HG02678 (cell line): ENCODE measurements around the gene ZNF862.
"Not testable (repeated sequence)": the region's sequence is repeated elsewhere in the genome, so short reads cannot be mapped to it uniquely, and the experiment has no call there.

Experiments used
- ATAC-seq: cut with Tn5 transposase; IDR thresholded peaks from one replicate; pipeline ENCODE4 v1.9.1; 2021; ENCODE audit warnings: mild to moderate bottlenecking, moderate library complexity; ENCODE audit not compliant: unreplicated experiment

The ZNF862 gene

DNA sequence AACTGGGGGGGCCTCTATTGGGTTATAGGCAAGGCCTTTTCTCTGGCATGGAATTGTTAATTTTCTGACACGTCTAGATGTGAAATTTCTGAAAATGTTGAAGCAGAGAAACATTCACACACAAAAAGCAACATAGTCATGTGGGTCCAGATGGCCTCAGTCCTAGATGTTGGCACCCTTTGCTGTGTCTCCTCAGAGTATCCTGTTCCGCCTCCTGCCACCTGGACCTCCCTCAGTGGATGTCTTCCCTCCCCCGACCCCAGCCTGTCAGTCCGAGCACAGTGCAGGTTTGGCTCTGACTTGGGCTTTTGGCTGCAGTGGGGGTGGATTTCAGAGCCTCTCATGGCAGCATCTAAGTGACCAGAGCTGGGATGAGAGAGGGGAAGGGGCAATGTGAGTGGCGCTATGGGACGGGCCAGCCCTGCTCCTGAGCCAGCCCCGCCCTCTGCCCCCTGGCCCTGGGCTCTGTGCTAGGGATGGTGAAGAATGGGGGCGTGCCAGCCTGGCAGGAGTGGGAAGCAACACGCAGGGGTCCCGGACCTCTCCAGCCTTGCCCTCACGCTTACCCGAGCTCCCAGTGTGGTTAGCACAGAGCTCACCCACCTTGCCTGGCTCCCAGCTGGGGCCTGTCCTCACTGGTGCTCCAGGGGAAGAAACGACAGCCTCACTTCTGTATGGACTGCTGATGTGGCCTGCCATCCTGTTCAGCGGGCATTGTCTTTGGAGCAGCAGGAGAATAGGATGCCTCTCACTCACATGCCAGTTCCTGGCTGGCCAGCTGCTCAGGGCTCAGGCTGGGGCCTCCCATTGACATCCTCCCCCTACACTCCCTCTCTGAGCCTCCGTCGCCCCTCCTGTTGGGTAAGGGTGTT is 41.8 kb downstream of the ZNF862 start:
- no peak for ATAC-seq

GRCh38 chr7:149880638-149881311 is 42.6 kb downstream of the ZNF862 start:
- ATAC-seq: no peak

DNA sequence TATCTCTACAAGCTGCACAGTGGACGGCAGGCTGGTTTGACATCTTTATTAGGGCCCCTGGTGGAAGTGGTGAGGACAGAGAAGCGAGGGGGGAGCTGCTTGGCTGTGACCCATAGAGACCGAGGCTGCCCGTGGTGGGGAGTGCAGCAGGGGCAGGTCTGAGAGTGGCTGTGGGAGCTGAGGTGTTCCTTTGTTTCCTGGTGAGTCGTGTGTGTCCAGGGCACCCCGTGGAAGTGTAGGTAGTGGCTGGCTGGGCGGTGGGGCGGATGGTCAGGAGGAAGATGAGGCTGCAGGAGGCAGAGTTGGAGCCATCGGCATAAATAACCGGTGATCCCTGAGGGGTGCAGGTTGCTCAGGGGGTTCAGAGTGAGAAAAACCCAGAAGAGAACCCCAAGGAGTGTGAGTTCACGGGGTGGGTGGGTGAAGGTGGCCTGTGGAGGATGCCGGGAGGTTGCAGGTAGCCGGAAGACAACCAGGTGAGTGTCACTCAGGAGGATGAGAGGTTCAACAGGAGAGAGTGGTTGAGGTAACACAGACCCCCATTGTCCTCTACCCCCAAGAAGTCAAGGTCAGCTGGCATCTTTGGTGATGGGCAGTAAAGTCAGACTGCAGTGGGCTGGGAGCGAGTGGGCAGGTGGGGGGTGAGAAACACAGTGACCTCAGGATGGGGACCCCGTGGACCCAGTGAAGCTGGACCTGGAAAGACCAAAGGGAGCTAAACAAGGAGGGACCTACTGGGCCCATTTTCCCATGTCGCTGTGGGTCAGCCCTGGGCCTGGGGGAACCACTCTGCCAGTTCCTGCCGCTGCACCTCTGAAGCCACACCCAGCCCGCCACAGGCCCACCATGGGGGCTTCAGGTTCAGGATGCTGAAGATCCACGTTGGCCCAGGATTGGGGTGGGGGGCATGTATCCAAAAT is 43.4 kb downstream of the ZNF862 start:
- no peak for ATAC-seq

GRCh38 chr7:149882248-149883047 is 44.3 kb downstream of the ZNF862 start:
- no peak for ATAC-seq

- no peak for ATAC-seq
Measured at GRCh38 chr7:149883048-149883438, 44.9 kb downstream of the ZNF862 start.

- peak; percentile 60 for ATAC-seq
Measured at GRCh38 chr7:149883452-149883861, 45.3 kb downstream of the ZNF862 start.

DNA sequence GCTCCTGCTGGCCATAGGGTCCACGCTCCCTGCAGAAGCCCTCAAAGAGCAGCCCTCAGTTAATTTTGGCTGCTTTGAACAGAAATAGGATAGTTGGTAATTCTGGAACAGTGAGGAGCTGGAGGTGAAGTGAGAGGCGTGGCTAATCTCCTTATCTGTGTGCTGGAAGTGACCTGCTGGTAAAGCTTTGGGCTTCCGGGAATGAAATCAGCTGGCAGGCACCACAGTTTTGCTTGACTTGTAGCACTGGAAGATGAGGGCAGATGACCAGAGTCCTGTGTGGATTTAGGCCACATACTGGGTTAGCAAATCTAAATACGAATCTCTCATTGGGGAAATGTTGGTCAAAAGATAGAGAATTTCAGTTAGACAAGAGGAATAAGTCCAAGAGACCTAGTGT is 45.8 kb downstream of the ZNF862 start:
- no peak for ATAC-seq

DNA sequence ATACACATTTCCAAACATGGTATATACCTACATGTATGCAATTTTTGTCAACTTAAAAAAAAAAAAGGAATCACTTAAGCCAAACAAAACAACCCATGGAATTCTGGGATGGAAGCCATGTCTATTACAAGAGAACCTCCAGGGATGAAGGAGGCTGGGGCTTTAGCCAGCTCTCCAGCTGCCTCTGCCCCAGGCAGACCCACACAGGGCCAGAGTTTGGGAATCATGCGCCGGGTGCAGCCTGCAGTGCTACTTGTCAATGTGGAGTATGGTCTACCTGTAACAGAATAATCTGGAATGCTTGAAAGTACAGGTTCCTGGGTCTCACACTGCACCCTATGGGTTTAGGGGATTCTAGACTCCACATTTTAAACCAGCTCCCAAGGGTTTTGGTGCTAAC is 46.4 kb downstream of the ZNF862 start:
- no peak for ATAC-seq

DNA sequence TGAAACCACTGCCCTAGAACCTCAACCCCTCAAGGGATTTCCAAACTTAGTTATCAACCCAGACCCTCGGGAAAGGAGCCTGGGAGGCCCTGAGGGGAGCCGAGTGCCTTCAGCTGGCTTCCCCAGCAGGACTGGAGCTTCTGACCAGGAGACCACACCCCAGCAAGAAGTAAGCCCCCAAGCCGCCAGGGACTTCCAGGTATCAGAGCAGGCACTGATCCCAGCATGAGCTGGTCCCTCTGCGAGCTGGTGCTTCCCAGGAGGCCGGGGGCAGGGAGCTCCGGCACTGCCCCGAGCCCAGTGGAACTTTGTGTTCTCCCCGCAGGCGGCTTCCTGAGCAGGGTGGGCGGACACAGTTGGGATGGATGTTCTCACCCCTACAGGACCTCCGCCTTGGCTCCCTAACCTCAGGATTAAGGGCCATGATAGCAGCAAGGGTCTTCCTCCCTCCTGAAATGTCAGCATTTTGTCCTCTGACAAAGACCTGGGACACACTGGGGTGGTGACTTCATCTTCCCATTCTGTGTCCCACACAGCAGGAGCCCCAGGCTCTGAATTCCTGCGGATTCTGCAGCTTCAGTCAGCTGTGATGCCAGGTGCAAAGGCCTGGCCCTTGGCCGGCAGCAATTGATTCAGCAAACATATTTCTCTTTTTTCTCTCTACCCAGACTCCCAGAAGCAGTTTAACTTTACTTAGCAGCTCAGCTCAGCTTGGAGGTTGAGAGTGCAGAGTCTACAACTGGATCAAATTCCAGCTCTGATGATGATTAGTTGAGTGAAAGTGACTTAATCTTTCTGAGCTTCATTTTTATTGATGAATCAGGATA is 47.2 kb downstream of the ZNF862 start:
- no peak for ATAC-seq

- ATAC-seq: no peak
Measured at GRCh38 chr7:149886018-149886415, 47.8 kb downstream of the ZNF862 start.

DNA sequence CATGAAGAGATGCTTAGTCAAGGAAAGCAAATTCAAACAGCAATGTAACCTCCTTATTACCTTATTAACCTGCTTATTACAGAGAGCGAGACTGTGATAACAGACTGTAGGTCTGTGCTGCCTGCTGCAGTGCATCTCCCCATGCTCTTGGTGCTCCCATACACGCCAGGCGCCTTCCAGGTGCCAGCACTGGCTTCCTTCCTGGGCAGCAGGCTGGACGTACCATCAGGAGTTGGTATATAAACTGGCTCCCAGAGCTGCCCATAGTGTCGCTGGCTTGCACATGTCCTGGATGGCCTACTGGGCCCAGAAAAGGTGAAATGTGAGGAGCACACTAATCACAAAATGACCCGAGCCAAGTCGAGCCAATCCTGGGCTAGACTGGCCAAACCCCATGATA is 49.1 kb downstream of the ZNF862 start:
- no peak for ATAC-seq

DNA sequence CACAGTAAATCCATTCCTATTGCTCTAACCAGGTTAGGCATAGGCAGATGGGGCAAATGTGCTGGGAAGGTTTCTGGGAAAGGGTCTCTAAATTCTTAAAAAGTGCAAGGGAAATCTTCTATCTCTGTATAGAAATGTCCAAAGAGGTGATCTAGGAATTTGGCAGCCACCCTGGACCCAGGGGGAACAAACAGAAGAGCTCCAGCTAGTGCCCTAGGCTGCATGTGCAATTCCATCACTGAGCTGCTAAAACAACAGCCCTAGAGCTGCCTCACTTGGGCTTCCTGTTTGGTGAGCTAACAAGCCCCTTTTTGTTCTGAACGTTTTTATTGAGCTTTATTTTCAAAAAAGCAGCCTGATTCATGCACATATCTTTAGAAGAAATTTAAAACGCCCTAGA is 52.5 kb downstream of the ZNF862 start:
- ATAC-seq: not testable (repeated sequence)

DNA sequence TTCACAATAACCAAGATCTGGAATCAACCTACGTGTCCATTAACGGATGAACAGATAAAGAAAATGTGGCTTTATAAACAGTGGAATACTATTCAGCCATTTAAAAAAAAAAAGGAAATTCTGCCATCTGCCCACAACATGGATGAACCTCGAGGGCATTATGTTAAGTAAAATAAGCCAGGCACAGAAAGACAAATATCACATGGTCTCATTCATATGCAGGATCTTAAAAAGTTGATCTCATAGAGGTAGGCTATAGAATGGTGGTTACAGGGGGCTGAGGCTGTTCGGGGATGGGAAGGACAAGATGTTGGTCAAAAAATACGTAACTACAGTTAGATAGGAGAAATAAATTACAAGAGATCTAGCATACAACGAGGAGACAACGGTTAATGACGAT is 56.8 kb downstream of the ZNF862 start:
- ATAC-seq: not testable (repeated sequence)

DNA sequence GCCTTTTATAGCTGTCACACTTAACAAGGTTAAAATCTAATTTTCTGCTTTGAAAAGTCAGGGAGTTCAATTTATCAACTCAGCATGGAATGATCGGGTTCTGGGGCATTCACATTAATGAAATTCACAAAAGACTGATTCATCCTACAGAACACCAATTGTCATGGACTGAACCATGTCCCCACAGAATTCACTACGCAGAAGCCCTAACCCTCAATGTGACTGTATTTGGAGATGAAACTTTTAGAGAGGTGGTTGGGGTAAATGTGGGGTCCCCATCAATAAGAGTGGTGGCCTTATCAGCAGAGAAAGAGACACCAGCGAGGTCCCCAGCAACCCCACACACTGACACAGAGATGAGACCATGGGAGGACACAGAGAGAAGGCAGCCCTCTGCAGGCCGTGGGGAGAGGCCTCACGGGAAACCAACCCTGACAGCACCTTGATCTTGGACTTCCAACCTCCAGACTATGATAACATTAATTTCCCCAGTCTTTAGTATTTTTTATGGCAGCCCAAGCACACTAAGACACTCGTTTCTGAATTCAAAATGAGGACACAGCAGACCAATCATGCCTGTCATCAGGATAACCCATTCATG is 69.7 kb downstream of the ZNF862 start:
- ATAC-seq: not testable (repeated sequence)

- not testable (repeated sequence) for ATAC-seq
Measured at GRCh38 chr7:149910219-149910618, 72.0 kb downstream of the ZNF862 start.

DNA sequence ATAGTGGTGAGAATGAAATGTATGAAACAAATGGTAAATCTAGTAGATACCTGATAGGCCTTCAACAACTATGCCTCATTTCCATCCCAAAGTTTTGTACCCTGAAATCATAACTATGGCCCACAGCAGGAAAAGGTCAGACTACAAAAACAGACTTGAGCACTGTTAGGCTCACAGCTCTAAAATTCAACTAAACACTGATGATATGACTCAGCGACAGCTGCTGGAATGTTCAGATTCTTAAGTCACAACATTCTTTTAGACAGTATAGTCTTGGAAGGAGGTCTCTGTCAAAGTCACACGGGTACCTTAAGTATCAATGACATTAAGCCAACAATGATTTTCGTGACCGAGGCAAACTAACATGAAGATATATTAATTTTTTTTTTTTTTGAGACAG is 74.0 kb downstream of the ZNF862 start:
- not testable (repeated sequence) for ATAC-seq
